NCI-H82 (cell line): ENCODE results near the gene CPLX1.
"Not testable (repeated sequence)": the region's sequence is repeated elsewhere in the genome, so short reads cannot be mapped to it uniquely, and the experiment has no call there.

Experiments
- DNase-seq: peaks from one replicate; lab custom pipeline; 2025; lab: John Stamatoyannopoulos, UW

The CPLX1 gene

GRCh38 chr4:819401-820229 lies 6.3 kb downstream of the CPLX1 start:
- no peak for DNase-seq

GRCh38 chr4:818106-818921 lies 7.6 kb downstream of the CPLX1 start:
- DNase-seq, result no peak

- DNase-seq, result no peak
These were observed 10.3 kb downstream of the CPLX1 start for GRCh38 chr4:815464-816146.

- DNase-seq, result no peak
These were observed 11.5 kb downstream of the CPLX1 start for GRCh38 chr4:814312-814850.

GRCh38 chr4:813900-814299 lies 12.0 kb downstream of the CPLX1 start:
- no peak for DNase-seq

GRCh38 chr4:808860-809570 lies 16.9 kb downstream of the CPLX1 start:
- DNase-seq, result no peak

- DNase-seq, result no peak
These were observed 18.1 kb downstream of the CPLX1 start for GRCh38 chr4:807792-808191.

- not testable (repeated sequence) for DNase-seq
These were observed 18.9 kb downstream of the CPLX1 start for GRCh38 chr4:806979-807378.

- no peak for DNase-seq
These were observed 21.1 kb downstream of the CPLX1 start for GRCh38 chr4:804804-805203.

- no peak for DNase-seq
These were observed 22.0 kb downstream of the CPLX1 start for GRCh38 chr4:803884-804283.

GRCh38 chr4:801436-802124 lies 24.3 kb downstream of the CPLX1 start:
- DNase-seq, result no peak

- DNase-seq, result peak; percentile 38
These were observed 28.9 kb downstream of the CPLX1 start for GRCh38 chr4:797066-797465.

- no peak for DNase-seq
These were observed 29.7 kb downstream of the CPLX1 start for GRCh38 chr4:796206-796605.

- no peak for DNase-seq
These were observed 30.2 kb downstream of the CPLX1 start for GRCh38 chr4:795726-796119.

GRCh38 chr4:794900-795725 lies 30.8 kb downstream of the CPLX1 start:
- no peak for DNase-seq

GRCh38 chr4:793941-794621 lies 31.8 kb downstream of the CPLX1 start:
- no peak for DNase-seq

- DNase-seq, result no peak
These were observed 32.7 kb downstream of the CPLX1 start for GRCh38 chr4:793093-793861.

- DNase-seq, result no peak
These were observed 33.3 kb downstream of the CPLX1 start for GRCh38 chr4:792626-793092.
